Smooth muscle cell (in vitro differentiated cells): Measurements from ENCODE around the gene CPNE7. TPM values are rescaled to one million over a fixed set of nuclear protein-coding genes. Genes with fewer than 3 reads are reported as not detected.

Experiments
- DNase-seq: peaks from one replicate; lab custom pipeline; 2025; ENCODE audit not compliant: unreplicated experiment; lab: John Stamatoyannopoulos, UW
- H2AFZ ChIP-seq: fragments of 200-600 bp; sonication (generic); 2 replicates; pipeline ENCODE4 v1.6.0; 2016; ENCODE audit warnings: antibody characterized with exemption, low read depth, mild to moderate bottlenecking
- H3F3A ChIP-seq: fragments of 200-600 bp; sonication (generic); 2 replicates; pipeline ENCODE4 v1.6.0; 2017; ENCODE audit warnings: antibody characterized with exemption, low read depth
- H3K27ac ChIP-seq: fragments of 200-600 bp; sonication (generic); 2 replicates; pipeline ENCODE4 v1.5.1; 2016; ENCODE audit warnings: low read depth, mild to moderate bottlenecking
- H3K27me3 ChIP-seq: fragments of 200-600 bp; sonication (generic); 2 replicates; pipeline ENCODE4 v1.6.1; 2016; ENCODE audit warnings: low read depth, mild to moderate bottlenecking
- H3K36me3 ChIP-seq: fragments of 200-600 bp; sonication (generic); 2 replicates; pipeline ENCODE4 v1.5.1; 2016; ENCODE audit warnings: low read depth
- H3K4me1 ChIP-seq: fragments of 200-600 bp; sonication (generic); 2 replicates; pipeline ENCODE4 v1.5.1; 2016; ENCODE audit warnings: low read depth
- H3K4me2 ChIP-seq: fragments of 200-600 bp; sonication (generic); 2 replicates; pipeline ENCODE4 v1.6.0; 2016; ENCODE audit warnings: mild to moderate bottlenecking
- H3K4me3 ChIP-seq: fragments of 200-600 bp; sonication (generic); 2 replicates; pipeline ENCODE4 v1.5.1; 2016; ENCODE audit warnings: mild to moderate bottlenecking
- H3K79me2 ChIP-seq: fragments of 200-600 bp; sonication (generic); 2 replicates; pipeline ENCODE4 v1.6.0; 2016; ENCODE audit warnings: low read depth, mild to moderate bottlenecking
- H3K9ac ChIP-seq: fragments of 200-600 bp; sonication (generic); 2 replicates; pipeline ENCODE4 v1.6.0; 2016; ENCODE audit warnings: low read depth
- H3K9me3 ChIP-seq: fragments of 200-600 bp; sonication (generic); replicated peaks from 2 replicates; pipeline ENCODE4 v1.5.1; 2016; ENCODE audit warnings: low read depth
- H4K20me1 ChIP-seq: fragments of 200-600 bp; sonication (generic); 2 replicates; pipeline ENCODE4 v1.6.0; 2016; ENCODE audit warnings: low read depth
- WGBS: methylation state at CpG from one replicate; pipeline ENCODE4 v1.1.7; 2016; ENCODE audit warnings: low lambda C conversion rate; 5-methylcytosine and 5-hydroxymethylcytosine counted together
- polyA plus RNA-seq: library from polyadenylated mRNA; unstranded; fragments of >200 nt; fragmentation: Nextera tagmentation; extraction: Ambion mirVana; gene quantifications from 2 replicates; pipeline ENCODE4 v1.2.1, GENCODE V29; 2016
- total RNA-seq: library from RNA; depleted of rRNA; stranded (reverse); fragments of >200 nt; gene quantifications from 2 replicates; pipeline ENCODE4 v1.2.3, GENCODE V29; 2014
- TF ChIP-seq, protein P1 (sequence below): fragments of 200-600 bp; sonication (generic); IDR thresholded peaks from 2 replicates; pipeline ENCODE4 v1.5.1; 2017; ENCODE audit warnings: borderline replicate concordance, mild to moderate bottlenecking, antibody characterized with exemption; ENCODE audit not compliant: insufficient read depth, poor library complexity, severe bottlenecking

Gene CPNE7
- total and polyA plus RNA-seq, 2 experiments from 2014 or later, result 0.14 to 0.58 TPM

DNA sequence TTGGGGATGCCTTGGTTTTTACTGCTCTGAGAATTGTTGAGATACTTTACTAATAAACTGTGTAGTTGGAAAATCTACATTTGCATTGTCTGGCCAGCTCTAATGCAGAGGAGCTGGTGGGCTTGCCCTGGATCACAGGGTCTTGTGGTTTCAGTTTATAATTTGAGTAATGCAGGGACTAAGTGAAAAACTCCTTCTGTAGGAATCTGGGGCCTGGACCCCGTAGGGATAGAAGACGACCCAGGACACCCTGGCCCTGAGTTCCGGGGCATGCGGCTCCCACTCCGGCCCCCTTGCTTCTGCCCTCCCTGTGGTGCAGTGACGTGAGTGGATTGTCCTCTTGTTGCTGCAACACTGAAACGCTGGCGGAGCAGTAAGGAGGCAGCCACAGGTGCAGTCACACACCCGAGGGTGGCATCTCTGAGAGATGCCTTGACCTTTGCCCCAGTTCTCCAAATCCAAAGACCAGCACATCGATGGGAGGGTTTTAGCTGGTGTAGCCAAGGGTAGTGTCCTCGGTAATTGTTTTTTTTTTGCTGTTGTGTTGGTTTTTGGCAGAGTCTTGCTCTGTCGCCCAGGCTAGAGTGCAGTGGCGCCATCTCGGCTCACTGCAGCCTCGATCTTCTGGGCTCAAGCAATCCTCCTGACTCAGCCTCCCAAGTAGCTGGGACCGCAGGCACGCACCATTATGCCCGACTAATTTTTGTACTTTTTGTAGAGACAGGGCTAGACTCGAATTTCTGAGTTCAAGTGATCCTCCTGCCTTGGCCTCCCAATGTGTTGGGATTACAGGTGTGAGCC is 17.7 kb upstream of the CPNE7 start:
- H3K4me1 ChIP-seq, result peaks cover 19% of the 10 kb centered on the region
- H3K9ac ChIP-seq, result no peak overlapping the region
- peaks cover 24% of the 10 kb centered on the region for H3K79me2 ChIP-seq
- H3K4me2 ChIP-seq, result no peak overlapping the region
- no peak overlapping the region for H2AFZ ChIP-seq
- DNase-seq, result no peak
- H3K27ac ChIP-seq, result no peak overlapping the region
- peaks cover 23% of the 10 kb centered on the region for H4K20me1 ChIP-seq
- H3K4me3 ChIP-seq, result no peak overlapping the region
- H3K9me3 ChIP-seq, result no peaks in the 10 kb centered on the region
- TF ChIP-seq, protein P1, sequence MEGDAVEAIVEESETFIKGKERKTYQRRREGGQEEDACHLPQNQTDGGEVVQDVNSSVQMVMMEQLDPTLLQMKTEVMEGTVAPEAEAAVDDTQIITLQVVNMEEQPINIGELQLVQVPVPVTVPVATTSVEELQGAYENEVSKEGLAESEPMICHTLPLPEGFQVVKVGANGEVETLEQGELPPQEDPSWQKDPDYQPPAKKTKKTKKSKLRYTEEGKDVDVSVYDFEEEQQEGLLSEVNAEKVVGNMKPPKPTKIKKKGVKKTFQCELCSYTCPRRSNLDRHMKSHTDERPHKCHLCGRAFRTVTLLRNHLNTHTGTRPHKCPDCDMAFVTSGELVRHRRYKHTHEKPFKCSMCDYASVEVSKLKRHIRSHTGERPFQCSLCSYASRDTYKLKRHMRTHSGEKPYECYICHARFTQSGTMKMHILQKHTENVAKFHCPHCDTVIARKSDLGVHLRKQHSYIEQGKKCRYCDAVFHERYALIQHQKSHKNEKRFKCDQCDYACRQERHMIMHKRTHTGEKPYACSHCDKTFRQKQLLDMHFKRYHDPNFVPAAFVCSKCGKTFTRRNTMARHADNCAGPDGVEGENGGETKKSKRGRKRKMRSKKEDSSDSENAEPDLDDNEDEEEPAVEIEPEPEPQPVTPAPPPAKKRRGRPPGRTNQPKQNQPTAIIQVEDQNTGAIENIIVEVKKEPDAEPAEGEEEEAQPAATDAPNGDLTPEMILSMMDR, result no peak
- WGBS, result 94% methylated on average over 19 of the region's 19 CpGs
- no peaks in the 10 kb centered on the region for H3K27me3 ChIP-seq
- no peaks in the 10 kb centered on the region for H3K36me3 ChIP-seq
- H3F3A ChIP-seq, result peaks cover 20% of the 10 kb centered on the region

DNA sequence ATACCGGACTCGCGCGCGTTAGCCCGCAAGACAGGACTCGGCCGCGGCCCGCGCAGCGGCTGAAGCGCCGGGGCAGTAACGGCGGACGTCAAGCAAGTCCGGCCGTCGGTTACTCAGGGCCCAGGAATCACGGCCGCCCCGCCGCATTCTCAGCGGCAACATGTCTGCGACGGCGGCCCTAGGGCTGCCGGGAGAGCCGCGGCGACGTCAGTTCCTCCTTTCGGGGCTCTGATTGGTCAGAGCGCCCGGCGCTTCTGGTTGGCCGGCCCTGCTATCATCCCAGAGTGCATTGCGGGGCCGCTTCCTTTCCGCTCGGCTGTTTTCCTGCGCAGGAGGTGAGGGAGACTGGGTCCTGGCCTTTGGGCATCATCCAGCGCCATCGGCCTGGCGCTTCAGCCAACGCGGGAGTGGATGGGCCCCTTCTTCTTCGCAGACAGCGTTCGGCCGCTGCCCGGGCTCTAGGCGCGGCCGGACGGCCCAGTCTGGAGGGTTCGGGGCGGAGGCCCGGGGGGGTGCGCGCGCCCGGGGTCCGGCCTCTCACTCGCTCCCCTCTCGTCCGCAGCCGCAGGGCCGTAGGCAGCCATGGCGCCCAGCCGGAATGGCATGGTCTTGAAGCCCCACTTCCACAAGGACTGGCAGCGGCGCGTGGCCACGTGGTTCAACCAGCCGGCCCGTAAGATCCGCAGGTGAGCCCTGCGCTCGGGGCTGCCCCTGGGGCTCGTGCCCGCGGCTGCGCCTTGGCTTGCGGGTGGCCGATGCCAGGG is 15.0 kb upstream of the CPNE7 start, which contains the start of gene RPL13:
Gene RPL13, plus strand, starts transcription at position 305 of the 764 bp plus-strand sequence. Its CDS starts 278 bp downstream, at position 583.
- Histone ChIP-seq H3K27ac (peak within 1 kb of the TSS; percentile 97), H3K36me3 (peaks cover 7% of the 10 kb centered on the region), H3K4me2 (peak within 1 kb of the TSS; percentile 95), H3K9ac (peak within 1 kb of the TSS; percentile 92), H2AFZ (peak within 1 kb of the TSS; percentile 43), H3K4me3 (peak within 1 kb of the TSS; percentile 94), H3F3A (peaks cover 35% of the 10 kb centered on the region), H3K27me3 (no peaks in the 10 kb centered on the region), H3K4me1 (peaks cover 23% of the 10 kb centered on the region), H4K20me1 (peaks cover 50% of the 10 kb centered on the region), H3K9me3 (no peaks in the 10 kb centered on the region), H3K79me2 (peaks cover 27% of the 10 kb centered on the region)
- TF ChIP-seq, protein P1, result no peak
- 1% methylated on average over 68 of the region's 87 CpGs for WGBS
- DNase-seq, result peak; percentile 84

DNA sequence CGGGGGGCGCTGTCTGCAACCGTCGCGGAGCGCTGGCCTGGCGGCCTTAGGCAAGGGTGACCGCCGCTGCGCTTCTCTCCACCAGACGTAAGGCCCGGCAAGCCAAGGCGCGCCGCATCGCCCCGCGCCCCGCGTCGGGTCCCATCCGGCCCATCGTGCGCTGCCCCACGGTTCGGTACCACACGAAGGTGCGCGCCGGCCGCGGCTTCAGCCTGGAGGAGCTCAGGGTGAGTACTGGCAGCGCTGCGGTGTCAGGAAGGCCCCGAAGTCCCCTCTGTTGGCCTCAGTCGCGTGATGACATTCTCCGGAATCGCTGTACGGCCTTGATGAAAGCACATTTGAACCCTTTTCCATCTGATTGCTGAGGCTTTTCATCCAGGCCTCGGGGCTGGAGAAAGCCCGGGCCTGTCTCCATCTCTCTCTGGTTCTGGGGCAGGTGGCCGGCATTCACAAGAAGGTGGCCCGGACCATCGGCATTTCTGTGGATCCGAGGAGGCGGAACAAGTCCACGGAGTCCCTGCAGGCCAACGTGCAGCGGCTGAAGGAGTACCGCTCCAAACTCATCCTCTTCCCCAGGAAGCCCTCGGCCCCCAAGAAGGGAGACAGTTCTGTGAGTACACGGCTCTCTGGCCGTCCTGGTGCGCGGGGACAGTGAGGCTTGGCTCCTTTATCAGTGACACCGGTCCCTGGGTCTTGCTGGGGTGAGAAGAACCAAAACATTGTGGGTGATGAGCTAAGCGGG is 14.2 kb upstream of the CPNE7 start:
- peak overlapping the region; percentile 97 for H3K27ac ChIP-seq

More for the DNA sequence above, 14.2 kb upstream of the CPNE7 start:
- Histone ChIP-seq H3K9ac (peak overlapping the region; percentile 91), H3K4me2 (peak overlapping the region; percentile 95), H3K4me3 (peak overlapping the region; percentile 94), H3K36me3 (peaks cover 7% of the 10 kb centered on the region), H3F3A (peaks cover 35% of the 10 kb centered on the region), H3K79me2 (peaks cover 27% of the 10 kb centered on the region), H2AFZ (no peak overlapping the region), H3K27me3 (no peaks in the 10 kb centered on the region), H3K9me3 (no peaks in the 10 kb centered on the region), H3K4me1 (peaks cover 29% of the 10 kb centered on the region), H4K20me1 (peaks cover 57% of the 10 kb centered on the region)
- 3% methylated on average over 54 of the region's 58 CpGs for WGBS
- DNase-seq, result no peak
- TF ChIP-seq, protein P1, result no peak
